Measurements from ENCODE around the gene C9orf152. TPM values are rescaled to one million over a fixed set of nuclear protein-coding genes. Genes with fewer than 3 reads are reported as not detected.

C9orf152 gene
- total and polyA plus RNA-seq, 2 of the 13 experiments (the other 11 are each of a cell fraction or from before 2014, with no cell fraction given) = 0.24 to 0.48 TPM

DNA sequence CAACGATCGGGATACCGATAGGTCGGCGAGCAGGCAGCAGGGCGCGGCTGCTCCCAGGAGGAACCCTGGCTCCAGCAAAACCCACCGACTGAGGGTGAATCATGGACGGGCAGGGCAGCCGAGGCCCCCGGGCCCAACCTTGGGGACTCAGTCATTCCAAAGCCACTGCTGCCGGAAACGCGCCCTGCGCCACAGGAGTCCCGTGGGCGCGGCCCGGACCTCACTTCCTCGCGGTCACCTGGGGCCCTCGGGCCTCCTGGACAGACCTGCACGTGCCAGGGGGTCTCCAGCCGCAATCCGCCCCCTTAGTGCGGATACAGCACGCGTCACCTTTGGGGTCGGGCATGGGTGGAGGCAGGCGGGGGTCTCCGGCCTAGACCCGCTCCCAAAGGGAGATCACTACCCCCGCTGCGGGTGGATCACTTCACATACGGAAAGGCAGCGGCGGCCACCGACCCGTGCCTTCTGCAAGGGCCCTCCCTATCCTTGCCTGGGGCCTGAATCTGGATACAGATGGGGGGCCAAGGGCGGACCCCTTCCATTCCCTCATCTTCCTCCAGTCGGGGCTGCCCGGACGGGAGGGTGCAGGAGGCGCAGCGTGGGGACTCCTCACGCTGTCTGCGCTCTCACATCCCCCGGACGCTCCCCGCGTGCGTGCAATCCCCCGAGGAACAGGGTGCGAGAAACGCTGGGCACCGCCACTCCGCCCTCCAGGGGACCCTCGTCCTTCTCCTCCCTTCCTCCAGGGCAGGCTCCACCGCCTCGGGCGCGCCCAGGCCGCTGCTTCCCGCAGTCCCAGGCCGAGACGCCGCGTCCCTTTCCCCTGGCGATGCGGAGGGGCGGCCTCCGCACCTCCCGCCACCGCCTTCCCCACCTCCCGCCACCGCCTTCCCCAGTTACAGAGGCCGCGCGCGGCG, 47.8 kb upstream of the C9orf152 start (continued):
- TF ChIP-seq, protein P1, sequence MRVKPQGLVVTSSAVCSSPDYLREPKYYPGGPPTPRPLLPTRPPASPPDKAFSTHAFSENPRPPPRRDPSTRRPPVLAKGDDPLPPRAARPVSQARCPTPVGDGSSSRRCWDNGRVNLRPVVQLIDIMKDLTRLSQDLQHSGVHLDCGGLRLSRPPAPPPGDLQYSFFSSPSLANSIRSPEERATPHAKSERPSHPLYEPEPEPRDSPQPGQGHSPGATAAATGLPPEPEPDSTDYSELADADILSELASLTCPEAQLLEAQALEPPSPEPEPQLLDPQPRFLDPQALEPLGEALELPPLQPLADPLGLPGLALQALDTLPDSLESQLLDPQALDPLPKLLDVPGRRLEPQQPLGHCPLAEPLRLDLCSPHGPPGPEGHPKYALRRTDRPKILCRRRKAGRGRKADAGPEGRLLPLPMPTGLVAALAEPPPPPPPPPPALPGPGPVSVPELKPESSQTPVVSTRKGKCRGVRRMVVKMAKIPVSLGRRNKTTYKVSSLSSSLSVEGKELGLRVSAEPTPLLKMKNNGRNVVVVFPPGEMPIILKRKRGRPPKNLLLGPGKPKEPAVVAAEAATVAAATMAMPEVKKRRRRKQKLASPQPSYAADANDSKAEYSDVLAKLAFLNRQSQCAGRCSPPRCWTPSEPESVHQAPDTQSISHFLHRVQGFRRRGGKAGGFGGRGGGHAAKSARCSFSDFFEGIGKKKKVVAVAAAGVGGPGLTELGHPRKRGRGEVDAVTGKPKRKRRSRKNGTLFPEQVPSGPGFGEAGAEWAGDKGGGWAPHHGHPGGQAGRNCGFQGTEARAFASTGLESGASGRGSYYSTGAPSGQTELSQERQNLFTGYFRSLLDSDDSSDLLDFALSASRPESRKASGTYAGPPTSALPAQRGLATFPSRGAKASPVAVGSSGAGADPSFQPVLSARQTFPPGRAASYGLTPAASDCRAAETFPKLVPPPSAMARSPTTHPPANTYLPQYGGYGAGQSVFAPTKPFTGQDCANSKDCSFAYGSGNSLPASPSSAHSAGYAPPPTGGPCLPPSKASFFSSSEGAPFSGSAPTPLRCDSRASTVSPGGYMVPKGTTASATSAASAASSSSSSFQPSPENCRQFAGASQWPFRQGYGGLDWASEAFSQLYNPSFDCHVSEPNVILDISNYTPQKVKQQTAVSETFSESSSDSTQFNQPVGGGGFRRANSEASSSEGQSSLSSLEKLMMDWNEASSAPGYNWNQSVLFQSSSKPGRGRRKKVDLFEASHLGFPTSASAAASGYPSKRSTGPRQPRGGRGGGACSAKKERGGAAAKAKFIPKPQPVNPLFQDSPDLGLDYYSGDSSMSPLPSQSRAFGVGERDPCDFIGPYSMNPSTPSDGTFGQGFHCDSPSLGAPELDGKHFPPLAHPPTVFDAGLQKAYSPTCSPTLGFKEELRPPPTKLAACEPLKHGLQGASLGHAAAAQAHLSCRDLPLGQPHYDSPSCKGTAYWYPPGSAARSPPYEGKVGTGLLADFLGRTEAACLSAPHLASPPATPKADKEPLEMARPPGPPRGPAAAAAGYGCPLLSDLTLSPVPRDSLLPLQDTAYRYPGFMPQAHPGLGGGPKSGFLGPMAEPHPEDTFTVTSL (CRISPR knock-in tag; IDR thresholded peaks at IDR 0.05; ENCODE audit: borderline replicate concordance) = no peak
- TF ChIP-seq ZKSCAN1 (IDR thresholded peaks at IDR 0.05; ENCODE audit: low read length) (no peak), ZNF232 (CRISPR knock-in tag; IDR thresholded peaks at IDR 0.05; ENCODE audit: borderline replicate concordance) (peak; percentile 80; the same call in 1 of the 2 replicates), TSC22D2 (CRISPR knock-in tag; IDR thresholded peaks at IDR 0.05; ENCODE audit: borderline replicate concordance) (no peak), ZNF10 (CRISPR knock-in tag; IDR thresholded peaks at IDR 0.05; ENCODE audit: borderline replicate concordance, low read depth) (no peak), ZNF101 (CRISPR knock-in tag; IDR thresholded peaks at IDR 0.05; ENCODE audit: borderline replicate concordance, low read depth) (no peak), ZNF33B (CRISPR knock-in tag; IDR thresholded peaks at IDR 0.05) (0 out of 2 replicates have a peak, but pooled peaks have one; percentile 39), NCOA2 (CRISPR knock-in tag; IDR thresholded peaks at IDR 0.05) (no peak), ZNF484 (CRISPR knock-in tag; IDR thresholded peaks at IDR 0.05; ENCODE audit: borderline replicate concordance, low read depth) (no peak), NAIF1 (CRISPR knock-in tag; IDR thresholded peaks at IDR 0.05; ENCODE audit: borderline replicate concordance) (0 out of 2 replicates have a peak, but pooled peaks have one; percentile 21), ZNF138 (CRISPR knock-in tag; IDR thresholded peaks at IDR 0.05; ENCODE audit: low read depth) (0 out of 2 replicates have a peak, but pooled peaks have one; percentile 44), POLR2A (IDR thresholded peaks at IDR 0.05; ENCODE audit: insufficient read depth in 1 of 2, low read depth in 2 of 2, low read length in 2 of 2) (peak in 1 of 2 experiments; percentile 26; a peak in 2 of 4 replicates), ZNF326 (CRISPR knock-in tag; IDR thresholded peaks at IDR 0.05; ENCODE audit: borderline replicate concordance) (no peak), ZNF20 (CRISPR knock-in tag; IDR thresholded peaks at IDR 0.05) (no peak), RARA (CRISPR knock-in tag; IDR thresholded peaks at IDR 0.05) (no peak), U2AF1 (optimal IDR thresholded peaks at IDR 0.05; ENCODE audit: low read depth, low read length) (no peak), ZNF747 (CRISPR knock-in tag; IDR thresholded peaks at IDR 0.05; ENCODE audit: borderline replicate concordance) (no peak)
- TF ChIP-seq, protein P2, sequence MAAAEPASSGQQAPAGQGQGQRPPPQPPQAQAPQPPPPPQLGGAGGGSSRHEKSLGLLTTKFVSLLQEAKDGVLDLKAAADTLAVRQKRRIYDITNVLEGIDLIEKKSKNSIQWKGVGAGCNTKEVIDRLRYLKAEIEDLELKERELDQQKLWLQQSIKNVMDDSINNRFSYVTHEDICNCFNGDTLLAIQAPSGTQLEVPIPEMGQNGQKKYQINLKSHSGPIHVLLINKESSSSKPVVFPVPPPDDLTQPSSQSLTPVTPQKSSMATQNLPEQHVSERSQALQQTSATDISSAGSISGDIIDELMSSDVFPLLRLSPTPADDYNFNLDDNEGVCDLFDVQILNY (CRISPR knock-in tag; conservative IDR thresholded peaks at IDR 0.05) = no peak
- TF ChIP-seq, protein P3, sequence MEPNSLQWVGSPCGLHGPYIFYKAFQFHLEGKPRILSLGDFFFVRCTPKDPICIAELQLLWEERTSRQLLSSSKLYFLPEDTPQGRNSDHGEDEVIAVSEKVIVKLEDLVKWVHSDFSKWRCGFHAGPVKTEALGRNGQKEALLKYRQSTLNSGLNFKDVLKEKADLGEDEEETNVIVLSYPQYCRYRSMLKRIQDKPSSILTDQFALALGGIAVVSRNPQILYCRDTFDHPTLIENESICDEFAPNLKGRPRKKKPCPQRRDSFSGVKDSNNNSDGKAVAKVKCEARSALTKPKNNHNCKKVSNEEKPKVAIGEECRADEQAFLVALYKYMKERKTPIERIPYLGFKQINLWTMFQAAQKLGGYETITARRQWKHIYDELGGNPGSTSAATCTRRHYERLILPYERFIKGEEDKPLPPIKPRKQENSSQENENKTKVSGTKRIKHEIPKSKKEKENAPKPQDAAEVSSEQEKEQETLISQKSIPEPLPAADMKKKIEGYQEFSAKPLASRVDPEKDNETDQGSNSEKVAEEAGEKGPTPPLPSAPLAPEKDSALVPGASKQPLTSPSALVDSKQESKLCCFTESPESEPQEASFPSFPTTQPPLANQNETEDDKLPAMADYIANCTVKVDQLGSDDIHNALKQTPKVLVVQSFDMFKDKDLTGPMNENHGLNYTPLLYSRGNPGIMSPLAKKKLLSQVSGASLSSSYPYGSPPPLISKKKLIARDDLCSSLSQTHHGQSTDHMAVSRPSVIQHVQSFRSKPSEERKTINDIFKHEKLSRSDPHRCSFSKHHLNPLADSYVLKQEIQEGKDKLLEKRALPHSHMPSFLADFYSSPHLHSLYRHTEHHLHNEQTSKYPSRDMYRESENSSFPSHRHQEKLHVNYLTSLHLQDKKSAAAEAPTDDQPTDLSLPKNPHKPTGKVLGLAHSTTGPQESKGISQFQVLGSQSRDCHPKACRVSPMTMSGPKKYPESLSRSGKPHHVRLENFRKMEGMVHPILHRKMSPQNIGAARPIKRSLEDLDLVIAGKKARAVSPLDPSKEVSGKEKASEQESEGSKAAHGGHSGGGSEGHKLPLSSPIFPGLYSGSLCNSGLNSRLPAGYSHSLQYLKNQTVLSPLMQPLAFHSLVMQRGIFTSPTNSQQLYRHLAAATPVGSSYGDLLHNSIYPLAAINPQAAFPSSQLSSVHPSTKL (CRISPR knock-in tag; IDR thresholded peaks at IDR 0.05) = no peak

Measured in HepG2 (cell line).